Fibroblast of lung (primary cell): ENCODE results near the gene CIAO2B. TPM values are rescaled to one million over a fixed set of nuclear protein-coding genes. Genes with fewer than 3 reads are reported as not detected.

ENCODE experiments used
- DNase-seq, 2 donors: peaks; one replicate each; pipeline versions ENCODE4 v3.0.0 to v3.0.0-alpha.2; 2010; ENCODE audit warnings: low read depth in 2 of 2
- H2AFZ ChIP-seq: 2 replicates; pipeline ENCODE4 v1.5.1; 2012; ENCODE audit warnings: low read length, control low read depth, inconsistent platforms
- H3K27ac ChIP-seq: 2 replicates; pipeline ENCODE4 v1.5.1; 2011; ENCODE audit warnings: low read length, control low read depth; ENCODE audit not compliant: insufficient read depth
- H3K27me3 ChIP-seq: 2 replicates; pipeline ENCODE4 v1.5.1; 2011; ENCODE audit warnings: mild to moderate bottlenecking, low read length; ENCODE audit not compliant: control insufficient read depth, insufficient read depth
- H3K36me3 ChIP-seq: 2 replicates; pipeline ENCODE4 v1.5.1; 2011; ENCODE audit warnings: low read length; ENCODE audit not compliant: control insufficient read depth, insufficient read depth
- H3K4me1 ChIP-seq: 2 replicates; pipeline ENCODE4 v1.5.1; 2011; ENCODE audit warnings: low read length; ENCODE audit not compliant: control insufficient read depth, insufficient read depth; ENCODE audit errors: extremely low read depth
- H3K4me2 ChIP-seq: 2 replicates; pipeline ENCODE4 v1.5.1; 2011; ENCODE audit warnings: low read length, control low read depth; ENCODE audit not compliant: insufficient read depth; ENCODE audit errors: extremely low read depth
- H3K4me3 ChIP-seq, 4 experiments: fragments of 200-600 bp in 1 of 4; sonication (generic) in 1 of 4; replicated peaks in 1 of 4; 2 replicates each; pipeline ENCODE4 v1.5.1; 2011 to 2016; ENCODE audit warnings: low read length in 4 of 4, low read depth in 3 of 4, mild to moderate bottlenecking in 3 of 4, control low read depth in 2 of 4, inconsistent platforms in 1 of 4, mixed read lengths in 1 of 4; ENCODE audit not compliant: insufficient read depth in 1 of 4; ENCODE audit errors: control extremely low read depth in 1 of 4
- H3K79me2 ChIP-seq: 2 replicates; pipeline ENCODE4 v1.5.1; 2012; ENCODE audit warnings: mild to moderate bottlenecking, low read length, inconsistent platforms; ENCODE audit not compliant: control insufficient read depth, insufficient read depth
- H3K9ac ChIP-seq: 2 replicates; pipeline ENCODE4 v1.5.1; 2011; ENCODE audit warnings: mild to moderate bottlenecking, low read length, control low read depth; ENCODE audit not compliant: insufficient read depth
- H3K9me3 ChIP-seq: 2 replicates; pipeline ENCODE4 v1.5.1; 2012; ENCODE audit warnings: low read depth, low read length; ENCODE audit not compliant: control insufficient read depth, insufficient read depth
- H4K20me1 ChIP-seq: 2 replicates; pipeline ENCODE4 v1.5.1; 2011; ENCODE audit warnings: low read length; ENCODE audit not compliant: control insufficient read depth, insufficient read depth; ENCODE audit errors: extremely low read depth
- EZH2 ChIP-seq: IDR thresholded peaks from 2 replicates; pipeline ENCODE4 v1.5.1; 2012; ENCODE audit warnings: low read length, control low read depth, mild to moderate bottlenecking; ENCODE audit errors: missing control alignments
- polyA plus RNA-seq, 2 donors: library from polyadenylated mRNA; depleted of rRNA in 1 of 2; stranded (reverse) in 1 of 2; unstranded in 1 of 2; fragments of >200 nt; gene quantifications; 2 replicates each; pipeline ENCODE4 v1.2.1, GENCODE V29; 2011 to 2012; ENCODE audit warnings: missing spikeins in 1 of 2
- total RNA-seq: library from RNA; depleted of rRNA; stranded (reverse); fragments of >200 nt; gene quantifications from 2 replicates; pipeline ENCODE4 v1.2.1, GENCODE V29; 2014
- TF ChIP-seq, protein P1 (sequence below), 2 donors: IDR thresholded peaks in 1 of 2; conservative IDR thresholded peaks in 1 of 2; 1 replicate in 1 of 2; 2 replicates in 1 of 2; pipeline ENCODE4 v1.5.1; 2011 to 2012; ENCODE audit warnings: low read length in 2 of 2, control low read depth in 1 of 2, inconsistent platforms in 1 of 2, low read depth in 1 of 2, mild to moderate bottlenecking in 1 of 2

The CIAO2B gene
- total and polyA plus RNA-seq, 2 donors (not counting 1 experiment from before 2014, with no cell fraction given): 115 to 217 TPM

DNA sequence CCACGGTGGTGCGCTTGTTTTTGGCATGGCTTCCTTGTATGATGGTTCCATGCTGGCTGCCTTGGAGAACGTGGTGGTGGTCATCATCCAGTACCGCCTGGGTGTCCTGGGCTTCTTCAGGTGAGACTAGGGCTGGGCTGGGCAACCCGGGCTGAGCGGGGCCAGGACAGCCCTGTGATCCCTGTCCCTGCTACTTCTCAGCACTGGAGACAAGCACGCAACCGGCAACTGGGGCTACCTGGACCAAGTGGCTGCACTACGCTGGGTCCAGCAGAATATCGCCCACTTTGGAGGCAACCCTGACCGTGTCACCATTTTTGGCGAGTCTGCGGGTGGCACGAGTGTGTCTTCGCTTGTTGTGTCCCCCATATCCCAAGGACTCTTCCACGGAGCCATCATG, 6.0 kb upstream of the CIAO2B start:
- Histone ChIP-seq H3K36me3 (peaks cover 24% of the 10 kb centered on the region), H3K79me2 (peaks cover 17% of the 10 kb centered on the region), H4K20me1 (no peaks in the 10 kb centered on the region), H3K27me3 (no peaks in the 10 kb centered on the region), H3K4me3 (no peak overlapping the region), H3K9ac (no peak overlapping the region), H3K4me2 (no peak overlapping the region), H3K9me3 (no peaks in the 10 kb centered on the region), H3K4me1 (peaks cover 6% of the 10 kb centered on the region), H2AFZ (no peak overlapping the region), H3K27ac (no peak overlapping the region)
- DNase-seq: no peak
- TF ChIP-seq, protein P1, sequence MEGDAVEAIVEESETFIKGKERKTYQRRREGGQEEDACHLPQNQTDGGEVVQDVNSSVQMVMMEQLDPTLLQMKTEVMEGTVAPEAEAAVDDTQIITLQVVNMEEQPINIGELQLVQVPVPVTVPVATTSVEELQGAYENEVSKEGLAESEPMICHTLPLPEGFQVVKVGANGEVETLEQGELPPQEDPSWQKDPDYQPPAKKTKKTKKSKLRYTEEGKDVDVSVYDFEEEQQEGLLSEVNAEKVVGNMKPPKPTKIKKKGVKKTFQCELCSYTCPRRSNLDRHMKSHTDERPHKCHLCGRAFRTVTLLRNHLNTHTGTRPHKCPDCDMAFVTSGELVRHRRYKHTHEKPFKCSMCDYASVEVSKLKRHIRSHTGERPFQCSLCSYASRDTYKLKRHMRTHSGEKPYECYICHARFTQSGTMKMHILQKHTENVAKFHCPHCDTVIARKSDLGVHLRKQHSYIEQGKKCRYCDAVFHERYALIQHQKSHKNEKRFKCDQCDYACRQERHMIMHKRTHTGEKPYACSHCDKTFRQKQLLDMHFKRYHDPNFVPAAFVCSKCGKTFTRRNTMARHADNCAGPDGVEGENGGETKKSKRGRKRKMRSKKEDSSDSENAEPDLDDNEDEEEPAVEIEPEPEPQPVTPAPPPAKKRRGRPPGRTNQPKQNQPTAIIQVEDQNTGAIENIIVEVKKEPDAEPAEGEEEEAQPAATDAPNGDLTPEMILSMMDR (conservative IDR thresholded peaks at IDR 0.05 in 1 of 2, IDR thresholded peaks at IDR 0.05 in 1 of 2; ENCODE audit: low read depth in 1 of 2, low read length in 2 of 2): no peak
- TF ChIP-seq EZH2: no peak

DNA sequence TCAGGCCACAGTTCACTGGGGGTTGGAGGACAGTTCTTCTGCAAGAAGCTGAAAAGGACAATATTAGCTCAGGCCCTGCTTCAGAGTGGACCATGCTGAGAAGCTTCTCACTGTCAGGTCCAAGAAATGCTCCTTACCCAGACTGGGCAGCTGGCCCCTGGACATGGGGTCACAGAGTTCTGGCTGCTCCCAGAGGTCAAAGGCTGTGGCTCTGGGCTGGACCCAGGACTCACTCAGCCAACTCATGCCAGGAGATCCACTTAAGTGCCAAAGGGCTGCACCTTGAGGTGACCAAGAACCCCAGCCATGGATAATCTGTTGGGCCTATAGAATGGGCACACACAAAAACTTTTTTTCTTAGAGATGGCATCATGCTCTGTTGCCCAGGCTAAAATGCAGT, 5.2 kb upstream of the CIAO2B start:
- no peak for TF ChIP-seq EZH2
- TF ChIP-seq, protein P1 (conservative IDR thresholded peaks at IDR 0.05 in 1 of 2, IDR thresholded peaks at IDR 0.05 in 1 of 2; ENCODE audit: low read depth in 1 of 2, low read length in 2 of 2): no peak
- peaks cover 21% of the 10 kb centered on the region for H3K79me2 ChIP-seq
- H2AFZ ChIP-seq: no peak overlapping the region
- H3K27ac ChIP-seq: no peak overlapping the region
- peaks cover 6% of the 10 kb centered on the region for H3K4me1 ChIP-seq
- no peak for DNase-seq
- no peaks in the 10 kb centered on the region for H3K27me3 ChIP-seq
- H4K20me1 ChIP-seq: no peaks in the 10 kb centered on the region
- H3K4me3 ChIP-seq: no peak overlapping the region
- H3K9ac ChIP-seq: no peak overlapping the region
- no peak overlapping the region for H3K4me2 ChIP-seq
- peaks cover 24% of the 10 kb centered on the region for H3K36me3 ChIP-seq
- H3K9me3 ChIP-seq: no peaks in the 10 kb centered on the region

DNA sequence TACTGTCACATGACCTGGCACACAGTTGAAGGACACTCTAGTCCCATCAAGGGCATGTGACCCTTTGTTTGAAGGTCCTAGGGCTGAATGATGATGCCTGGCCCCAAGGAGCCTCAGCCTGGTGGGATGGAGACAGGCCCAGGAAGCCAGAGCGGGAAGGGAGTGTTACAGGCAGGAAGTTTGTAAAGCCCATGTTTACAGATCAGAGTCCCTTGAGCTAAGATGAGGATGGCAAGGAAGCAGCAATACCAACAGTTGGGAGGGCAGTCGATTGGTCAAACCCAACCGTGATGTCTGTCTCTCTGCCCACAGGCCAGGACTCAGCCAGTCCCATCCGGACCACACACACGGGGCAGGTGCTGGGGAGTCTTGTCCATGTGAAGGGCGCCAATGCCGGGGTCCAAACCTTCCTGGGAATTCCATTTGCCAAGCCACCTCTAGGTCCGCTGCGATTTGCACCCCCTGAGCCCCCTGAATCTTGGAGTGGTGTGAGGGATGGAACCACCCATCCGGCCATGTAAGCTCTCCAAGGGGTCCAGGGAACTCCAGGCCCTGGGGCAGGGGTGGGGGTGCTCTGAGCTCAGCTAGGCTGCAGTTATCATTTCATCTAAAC, 3.6 kb upstream of the CIAO2B start:
- TF ChIP-seq, protein P1 (conservative IDR thresholded peaks at IDR 0.05 in 1 of 2, IDR thresholded peaks at IDR 0.05 in 1 of 2; ENCODE audit: low read depth in 1 of 2, low read length in 2 of 2): no peak
- TF ChIP-seq EZH2: no peak
- no peak overlapping the region for H2AFZ ChIP-seq
- peaks cover 31% of the 10 kb centered on the region for H3K79me2 ChIP-seq
- peaks cover 6% of the 10 kb centered on the region for H3K4me1 ChIP-seq
- no peaks in the 10 kb centered on the region for H4K20me1 ChIP-seq
- peaks cover 17% of the 10 kb centered on the region for H3K36me3 ChIP-seq
- H3K4me2 ChIP-seq: no peak overlapping the region
- no peaks in the 10 kb centered on the region for H3K27me3 ChIP-seq
- DNase-seq: no peak
- H3K9ac ChIP-seq: no peak overlapping the region
- H3K27ac ChIP-seq: no peak overlapping the region
- H3K4me3 ChIP-seq: no peak overlapping the region
- no peaks in the 10 kb centered on the region for H3K9me3 ChIP-seq
